H1 (cell line): ENCODE results near the gene UBL4A. TPM values are rescaled to one million over a fixed set of nuclear protein-coding genes. Genes with fewer than 3 reads are reported as not detected.

ENCODE experiments used
- CTCF ChIA-PET: fragments of 300-600 bp; sonication (Branson Sonifier 250); formaldehyde crosslinking; loops from one replicate; lab custom pipeline; 2021; ENCODE audit not compliant: partially characterized antibody; lab: Charles Lee
- POLR2A ChIA-PET: fragments of 300-600 bp; sonication (Branson Sonifier 250); formaldehyde crosslinking; loops from one replicate; lab custom pipeline; 2021; ENCODE audit warnings: inconsistent platforms; ENCODE audit not compliant: partially characterized antibody; lab: Charles Lee
- DNase-seq, 2 experiments: peaks; one replicate each; pipeline versions ENCODE4 v3.0.0 to v3.0.0-alpha.2; 2010 to 2022; ENCODE audit warnings: low spot score in 2 of 2, low read depth in 1 of 2, mixed read lengths in 1 of 2
- FAIRE-seq: peaks from 2 replicates; lab custom pipeline; 2011; peaks lifted over from hg19 to GRCh38; lab: Jason Lieb, UNC
- H2AFZ ChIP-seq: 2 replicates; pipeline ENCODE4 v1.8.1; 2012; ENCODE audit warnings: low read length, inconsistent platforms
- H2AK5ac ChIP-seq: 2 replicates; pipeline ENCODE4 v1.6.1; 2013; ENCODE audit warnings: low read depth, low read length
- H2BK120ac ChIP-seq: replicated peaks from 2 replicates; pipeline ENCODE3; 2013; ENCODE audit warnings: low read depth, low read length, inconsistent platforms
- H2BK12ac ChIP-seq: 2 replicates; pipeline ENCODE4 v1.6.1; 2013; ENCODE audit warnings: low read depth, low read length
- H2BK15ac ChIP-seq: 2 replicates; pipeline ENCODE4 v1.6.1; 2013; ENCODE audit warnings: low read length
- H2BK20ac ChIP-seq: 2 replicates; pipeline ENCODE4 v1.6.1; 2013; ENCODE audit warnings: low read length
- H2BK5ac ChIP-seq: 2 replicates; pipeline ENCODE4 v1.6.1; 2013; ENCODE audit warnings: low read depth, low read length
- H3K14ac ChIP-seq: 2 replicates; pipeline ENCODE4 v1.6.1; 2013; ENCODE audit warnings: inconsistent platforms; ENCODE audit not compliant: insufficient read length
- H3K18ac ChIP-seq: 2 replicates; pipeline ENCODE4 v1.6.1; 2013; ENCODE audit warnings: low read length; ENCODE audit errors: extremely low read depth
- H3K23ac ChIP-seq: 2 replicates; pipeline ENCODE4 v1.6.1; 2013; ENCODE audit warnings: inconsistent platforms; ENCODE audit not compliant: insufficient read length
- H3K23me2 ChIP-seq: 2 replicates; pipeline ENCODE4 v1.6.1; 2013; ENCODE audit warnings: low read depth, low read length
- H3K27ac ChIP-seq: 2 replicates; pipeline ENCODE4 v1.6.1; 2011; ENCODE audit warnings: low read depth, low read length, inconsistent platforms
- H3K27me3 ChIP-seq, 4 experiments: replicated peaks in 1 of 4; 1 replicate in 1 of 4; 2 replicates in 3 of 4; pipeline versions ENCODE4 v1.6.1 to v1.8.1; 2011 to 2013; ENCODE audit warnings: low read length in 3 of 4, mild to moderate bottlenecking in 3 of 4, inconsistent platforms in 2 of 4, mixed read lengths in 2 of 4, moderate library complexity in 1 of 4; ENCODE audit not compliant: control insufficient read depth in 3 of 4, insufficient read depth in 3 of 4; ENCODE audit errors: extremely low read depth in 1 of 4
- H3K36me3 ChIP-seq, 4 experiments: 2 replicates each; pipeline versions ENCODE4 v1.6.1 to v1.8.1; 2011 to 2013; ENCODE audit warnings: mild to moderate bottlenecking in 4 of 4, low read length in 3 of 4, moderate library complexity in 2 of 4, control low read depth in 1 of 4, inconsistent platforms in 1 of 4; ENCODE audit not compliant: insufficient read depth in 4 of 4, control insufficient read depth in 2 of 4
- H3K4ac ChIP-seq: replicated peaks from 2 replicates; pipeline ENCODE3; 2013; ENCODE audit warnings: low read length, low read depth, mixed read lengths, inconsistent platforms; ENCODE audit not compliant: insufficient read length
- H3K4me1 ChIP-seq, 4 experiments: replicated peaks in 1 of 4; 1 replicate in 1 of 4; 2 replicates in 3 of 4; pipeline versions ENCODE4 v1.6.1 to v1.8.1; 2011 to 2013; ENCODE audit warnings: low read length in 3 of 4, inconsistent platforms in 2 of 4, mixed read lengths in 1 of 4; ENCODE audit not compliant: insufficient read depth in 4 of 4, control insufficient read depth in 3 of 4
- H3K4me2 ChIP-seq, 2 experiments: 2 replicates each; pipeline versions ENCODE4 v1.6.1 to v1.8.1; 2011 to 2013; ENCODE audit warnings: low read depth in 2 of 2, low read length in 2 of 2, control low read depth in 1 of 2, inconsistent platforms in 1 of 2, mild to moderate bottlenecking in 1 of 2; ENCODE audit not compliant: insufficient read depth in 1 of 2
- H3K4me3 ChIP-seq, 4 experiments: fragments of 200-600, 300-600 bp in 1 of 4; sonication (generic), shearing (Covaris generic), sonication (Bioruptor Twin) in 1 of 4; 2 replicates each; pipeline versions ENCODE4 v1.5.1 to v1.8.1; 2011 to 2016; ENCODE audit warnings: low read length in 4 of 4, low read depth in 3 of 4, control low read depth in 2 of 4, inconsistent platforms in 2 of 4, mild to moderate bottlenecking in 2 of 4, mixed read lengths in 1 of 4, moderate library complexity in 1 of 4; ENCODE audit not compliant: insufficient read depth in 2 of 4; ENCODE audit errors: extremely low read depth in 1 of 4
- H3K56ac ChIP-seq: replicated peaks from 2 replicates; pipeline ENCODE3; 2013; ENCODE audit warnings: low read depth, mild to moderate bottlenecking, mixed read lengths, low read length, inconsistent platforms; ENCODE audit not compliant: insufficient read length
- H3K79me1 ChIP-seq: 2 replicates; pipeline ENCODE4 v1.6.1; 2013; ENCODE audit warnings: low read depth, low read length, control low read depth
- H3K79me2 ChIP-seq, 2 experiments: 2 replicates each; pipeline versions ENCODE4 v1.6.1 to v1.8.1; 2012 to 2013; ENCODE audit warnings: low read length in 2 of 2, mild to moderate bottlenecking in 2 of 2, inconsistent platforms in 1 of 2; ENCODE audit not compliant: insufficient read depth in 2 of 2, control insufficient read depth in 1 of 2
- H3K9ac ChIP-seq, 4 experiments: replicated peaks in 1 of 4; 1 replicate in 1 of 4; 2 replicates in 3 of 4; pipeline versions ENCODE4 v1.6.1 to v1.8.1; 2011 to 2013; ENCODE audit warnings: low read depth in 3 of 4, low read length in 3 of 4, control low read depth in 2 of 4, mild to moderate bottlenecking in 2 of 4, moderate library complexity in 2 of 4, inconsistent platforms in 1 of 4; ENCODE audit errors: extremely low read depth in 1 of 4
- H3K9me3 ChIP-seq, 2 experiments: 2 replicates each; pipeline versions ENCODE4 v1.6.1 to v1.8.1; 2012 to 2013; ENCODE audit warnings: mild to moderate bottlenecking in 2 of 2, moderate library complexity in 2 of 2, control low read depth in 1 of 2, inconsistent platforms in 1 of 2, low read depth in 1 of 2, low read length in 1 of 2, mixed read lengths in 1 of 2; ENCODE audit not compliant: insufficient read depth in 2 of 2
- H4K20me1 ChIP-seq, 2 experiments: replicated peaks in 1 of 2; 2 replicates each; pipeline versions ENCODE3 to v1.8.1; 2011 to 2013; ENCODE audit warnings: inconsistent platforms in 2 of 2, low read length in 2 of 2, mild to moderate bottlenecking in 1 of 2; ENCODE audit not compliant: insufficient read depth in 2 of 2, control insufficient read depth in 1 of 2
- H4K5ac ChIP-seq: 2 replicates; pipeline ENCODE4 v1.6.1; 2013; ENCODE audit warnings: low read length, low read depth, mixed read lengths, inconsistent platforms; ENCODE audit not compliant: insufficient read length
- H4K8ac ChIP-seq: 2 replicates; pipeline ENCODE4 v1.8.0; 2013; ENCODE audit warnings: mild to moderate bottlenecking, moderate library complexity, low read length, inconsistent platforms; ENCODE audit not compliant: insufficient read depth; ENCODE audit errors: extremely low read depth
- H4K91ac ChIP-seq: replicated peaks from 2 replicates; pipeline ENCODE3; 2013; ENCODE audit warnings: low read length, mixed read lengths, inconsistent platforms; ENCODE audit not compliant: insufficient read length
- BACH1 ChIP-seq: IDR thresholded peaks from 2 replicates; pipeline ENCODE4 v1.6.1; 2012; ENCODE audit warnings: low read length, improper control_type of control experiment
- EZH2 ChIP-seq: fragments of 200-600 bp; sonication (generic); IDR thresholded peaks from 2 replicates; pipeline ENCODE4 v1.7.1; 2012; ENCODE audit warnings: low read depth, mild to moderate bottlenecking, moderate library complexity, low read length, inconsistent platforms; ENCODE audit not compliant: severe bottlenecking
- SP2 ChIP-seq: IDR thresholded peaks from 2 replicates; pipeline ENCODE4 v1.6.1; 2012; ENCODE audit warnings: mild to moderate bottlenecking, low read length, inconsistent platforms
- TAF7 ChIP-seq: optimal IDR thresholded peaks from 2 replicates; pipeline ENCODE3; 2011; ENCODE audit warnings: low read depth, mild to moderate bottlenecking, inconsistent platforms, low read length, moderate library complexity, borderline replicate concordance
- WGBS, 2 experiments: shearing (Covaris generic) in 1 of 2; methylation state at CpG; one replicate each; pipeline versions ENCODE4 v1.1.6 to v1.1.7; 2013 to 2015; ENCODE audit warnings: low lambda C conversion rate in 2 of 2, mixed read lengths in 2 of 2, inconsistent platforms in 1 of 2, low coverage in 1 of 2, missing lambda C conversion rate in 1 of 2; ENCODE audit not compliant: insufficient replicate concordance in 2 of 2, insufficient coverage in 1 of 2, insufficient read length in 1 of 2; ENCODE audit errors: extremely low coverage in 1 of 2, missing lambda C conversion rate in 1 of 2; 5-methylcytosine and 5-hydroxymethylcytosine counted together
- polyA plus RNA-seq, 7 experiments: library from polyadenylated mRNA; depleted of rRNA in 3 of 7; stranded (reverse) in 5 of 7; unstranded in 2 of 7; fragments of >200 nt in 5 of 7; fragments of 200-250 nt in 2 of 7; gene quantifications; 1 replicate in 5 of 7; 2 replicates in 1 of 7; 4 replicates in 1 of 7; pipeline versions ENCODE4 v1.2.1 to v1.2.3, GENCODE V29; 2011 to 2013; ENCODE audit warnings: missing spikeins in 2 of 7, mixed read lengths in 2 of 7
- total RNA-seq: library from RNA; stranded (reverse); fragmentation: NEBNext Ultra II Directional; extraction: Animal tissue kit (Norgen Biotek cat#: 25700); gene quantifications from 2 replicates; pipeline ENCODE4 v1.2.1, GENCODE V29; 2021

The UBL4A gene
- total and polyA plus RNA-seq, 2 of the 8 experiments (the other 6 are each of a cell fraction or from before 2014, with no cell fraction given), result 23.1 to 31.7 TPM

DNA sequence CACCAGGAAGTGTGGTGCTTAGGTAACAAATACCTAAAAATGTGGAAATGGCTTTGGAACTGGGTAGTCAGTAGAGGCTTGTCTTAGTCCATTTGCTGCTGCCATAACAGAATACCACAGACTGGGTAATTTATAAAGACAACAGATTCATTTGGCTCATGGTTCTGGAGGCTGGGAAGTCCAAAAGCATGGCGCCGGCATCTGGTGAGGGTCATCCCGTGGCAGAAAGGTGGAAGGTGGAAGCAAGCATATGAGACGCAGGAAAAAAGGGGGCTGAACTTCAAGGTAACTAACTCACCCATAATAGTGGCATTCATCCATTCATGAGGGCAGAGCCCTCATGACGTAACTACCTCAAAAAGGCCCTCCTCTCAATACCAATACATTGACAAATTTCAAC is 23.0 kb upstream of the UBL4A start:
- H3K4me3 ChIP-seq, result no peak overlapping the region
- POLR2A ChIA-PET, result no interaction called here
- H3K23me2 ChIP-seq, result no peaks in the 10 kb centered on the region
- H3K9ac ChIP-seq, result no peak overlapping the region
- no peak overlapping the region for H4K8ac ChIP-seq
- no peak overlapping the region for H3K27ac ChIP-seq
- no peak overlapping the region for H2AFZ ChIP-seq
- no peaks in the 10 kb centered on the region for H3K79me1 ChIP-seq
- no peak overlapping the region for H2AK5ac ChIP-seq
- no peak for TF ChIP-seq TAF7
- TF ChIP-seq SP2, result no peak
- no peak for TF ChIP-seq BACH1
- no peak for TF ChIP-seq EZH2
- TF ChIP-seq, all 59 proteins: peak for 0
- WGBS, 2 experiments, result 98% methylated on average over 5 of the region's 5 CpGs; no CpG with 5 or more reads in 1 of the 2 experiments
- no peak overlapping the region for H2BK12ac ChIP-seq
- no peaks in the 10 kb centered on the region for H3K27me3 ChIP-seq
- no peak for FAIRE-seq
- H4K5ac ChIP-seq, result no peak overlapping the region
- CTCF ChIA-PET, result no interaction called here
- no peak overlapping the region for H3K14ac ChIP-seq
- no peaks in the 10 kb centered on the region for H3K9me3 ChIP-seq
- H2BK5ac ChIP-seq, result no peak overlapping the region
- H2BK120ac ChIP-seq, result no peak overlapping the region
- H3K23ac ChIP-seq, result no peak overlapping the region
- no peak overlapping the region for H3K56ac ChIP-seq
- no peaks in the 10 kb centered on the region; a peak in 1 of 8 replicates for H3K36me3 ChIP-seq
- no peak overlapping the region for H2BK15ac ChIP-seq
- H3K4ac ChIP-seq, result no peak overlapping the region
- no peak overlapping the region for H4K91ac ChIP-seq
- no peak overlapping the region for H3K18ac ChIP-seq
- DNase-seq, result no peak
- no peaks in the 10 kb centered on the region for H3K4me1 ChIP-seq
- H2BK20ac ChIP-seq, result no peak overlapping the region
- no peak overlapping the region for H3K4me2 ChIP-seq
- H3K79me2 ChIP-seq, result no peaks in the 10 kb centered on the region
- H4K20me1 ChIP-seq, result no peaks in the 10 kb centered on the region
